Suppressor macrophage (primary cell): ENCODE measurements around the gene CDCA3.
"Not testable (repeated sequence)": the region's sequence is repeated elsewhere in the genome, so short reads cannot be mapped to it uniquely, and the experiment has no call there.

Source experiments
- DNase-seq, 4 experiments: peaks; one replicate each; pipeline ENCODE4 v3.0.0-alpha.2; 2020 to 2022
- total RNA-seq, 17 experiments: gene quantifications; one replicate each; lab custom pipeline; 2026; ENCODE audit warnings: mixed read lengths in 6 of 17, inconsistent platforms in 3 of 17; lab: John Stamatoyannopoulos, UW

Gene CDCA3
- 1.3 to 17.0 (median 5.5) reads per million in 17 experiments for total RNA-seq

- DNase-seq: peak; percentile 97 to 99 (median 98)
These were observed at the start of gene CDCA3 for GRCh38 chr12:6851153-6851920. Gene CDCA3 (minus strand): TSS chr12:6851286. CDS start chr12:6850952, 334 bp downstream.

- DNase-seq: peak; percentile 81 to 88 (median 88)
These were observed 48.9 kb upstream of the CDCA3 start for GRCh38 chr12:6899837-6900519.

- DNase-seq: peak in 1 of 4 experiments; percentile 36
These were observed 48.3 kb upstream of the CDCA3 start for GRCh38 chr12:6899427-6899826.

- DNase-seq: no peak
These were observed 45.9 kb upstream of the CDCA3 start for GRCh38 chr12:6896846-6897435.

- peak; percentile 34 to 70 (median 60) for DNase-seq
These were observed 43.2 kb upstream of the CDCA3 start for GRCh38 chr12:6894321-6894720.

GRCh38 chr12:6892683-6893082, 41.6 kb upstream of the CDCA3 start:
- not testable (repeated sequence) for DNase-seq

- DNase-seq: peak in 1 of 4 experiments; percentile 12
These were observed 40.5 kb upstream of the CDCA3 start for GRCh38 chr12:6891646-6892001.

GRCh38 chr12:6890789-6891645, 39.9 kb upstream of the CDCA3 start:
- DNase-seq: peak; percentile 99 to 100 (median 100)

- DNase-seq: not testable (repeated sequence)
These were observed 38.9 kb upstream of the CDCA3 start for GRCh38 chr12:6889775-6890573.

- not testable (repeated sequence) for DNase-seq
These were observed 37.7 kb upstream of the CDCA3 start for GRCh38 chr12:6888794-6889193.

GRCh38 chr12:6888360-6888759, 37.3 kb upstream of the CDCA3 start:
- DNase-seq: no peak

GRCh38 chr12:6887460-6887859, 36.4 kb upstream of the CDCA3 start:
- DNase-seq: peak; percentile 46 to 68 (median 65)

GRCh38 chr12:6886206-6886999, 35.3 kb upstream of the CDCA3 start:
- DNase-seq: not testable (repeated sequence)

- DNase-seq: no peak
These were observed 33.5 kb upstream of the CDCA3 start for GRCh38 chr12:6884539-6884938.

- no peak for DNase-seq
These were observed 32.6 kb upstream of the CDCA3 start for GRCh38 chr12:6883683-6884082.

GRCh38 chr12:6883252-6883651, 32.2 kb upstream of the CDCA3 start:
- DNase-seq: no peak

- DNase-seq: peak in 1 of 4 experiments; percentile 13
These were observed 28.7 kb upstream of the CDCA3 start for GRCh38 chr12:6879824-6880223.

GRCh38 chr12:6874015-6874368, 22.9 kb upstream of the CDCA3 start:
- not testable (repeated sequence) for DNase-seq

GRCh38 chr12:6873094-6874014, 22.3 kb upstream of the CDCA3 start, which contains the start of gene SPSB2:
Gene SPSB2 (minus strand): TSS chr12:6873303. CDS start chr12:6872901, 402 bp downstream.
- peak; percentile 98 to 100 (median 99) for DNase-seq
